HepG2 (cell line): ENCODE measurements around the gene PATL2. TPM values are rescaled to one million over a fixed set of nuclear protein-coding genes. Genes with fewer than 3 reads are reported as not detected.
A peak's percentile ranks its signal among the peaks of the same experiment; 100 is the strongest.

ENCODE experiments used
- ATAC-seq: fragments of 200-7000 bp; cut with Tn5 transposase; 3 replicates; pipeline ENCODE4 v1.9.1; 2020; ENCODE audit warnings: mild to moderate bottlenecking, moderate library complexity
- BruUV-seq: library from RNA; stranded (reverse); fragments of 400-500 nt; replicated peaks from 2 replicates; lab custom pipeline; 2021; lab: Mats Ljungman, UMichigan
- CTCF ChIA-PET: fragments of 300-600 bp; formaldehyde crosslinking; extraction: SDS; loops from one replicate; lab custom pipeline; 2021; ENCODE audit warnings: low total read pairs, inconsistent platforms, low intra/inter-chr PET ratio; lab: Yijun Ruan, JAX
- POLR2A ChIA-PET: fragments of 350-600 bp; sonication (Branson Sonifier 250); formaldehyde crosslinking; loops from one replicate; lab custom pipeline; 2020; ENCODE audit warnings: antibody characterized with exemption, inconsistent platforms; lab: Yijun Ruan, JAX
- DNase-seq: peaks from one replicate; pipeline ENCODE4 v3.0.0-alpha.2; 2015; ENCODE audit warnings: low spot score
- FAIRE-seq: peaks from 3 replicates; lab custom pipeline; 2011; peaks lifted over from hg19 to GRCh38; lab: Jason Lieb, UNC
- H2AFZ ChIP-seq: one replicate; pipeline ENCODE4 v1.6.1; 2011; ENCODE audit warnings: low read length, inconsistent platforms
- H3K27ac ChIP-seq: fragments of 300-600 bp; 3 replicates; pipeline ENCODE4 v1.8.0; 2011; ENCODE audit warnings: mixed run types, mild to moderate bottlenecking, mixed read lengths, low read length, inconsistent platforms; ENCODE audit not compliant: insufficient read depth; ENCODE audit errors: extremely low read length
- H3K27me3 ChIP-seq, 2 experiments: fragments of 200-600 bp in 1 of 2; 2 replicates in 1 of 2; 3 replicates in 1 of 2; pipeline versions ENCODE4 v1.6.0 to v1.8.0; 2011; ENCODE audit warnings: low read length in 2 of 2, mild to moderate bottlenecking in 2 of 2, moderate library complexity in 2 of 2, inconsistent platforms in 1 of 2; ENCODE audit not compliant: insufficient read depth in 2 of 2, control insufficient read depth in 1 of 2
- H3K36me3 ChIP-seq, 2 experiments: fragments of 200-600 bp in 1 of 2; replicated peaks in 1 of 2; 2 replicates in 1 of 2; 3 replicates in 1 of 2; pipeline versions ENCODE4 v1.5.1 to v1.8.0; 2011; ENCODE audit warnings: low read length in 2 of 2, inconsistent platforms in 1 of 2; ENCODE audit not compliant: insufficient read depth in 2 of 2, control insufficient read depth in 1 of 2
- H3K4me1 ChIP-seq: 2 replicates; pipeline ENCODE4 v1.5.1; 2012; ENCODE audit warnings: low read length, inconsistent platforms; ENCODE audit not compliant: insufficient read depth
- H3K4me2 ChIP-seq: 2 replicates; pipeline ENCODE4 v1.6.0; 2011; ENCODE audit warnings: low read depth, low read length, inconsistent platforms
- H3K4me3 ChIP-seq, 3 experiments: fragments of 200-600 bp in 1 of 3; sonication (generic), shearing (Covaris generic) in 1 of 3; replicated peaks in 1 of 3; 2 replicates each; pipeline ENCODE4 v1.5.1; 2011 to 2016; ENCODE audit warnings: low read length in 3 of 3, inconsistent platforms in 2 of 3, low read depth in 2 of 3, mild to moderate bottlenecking in 2 of 3, control low read depth in 1 of 3, mixed read lengths in 1 of 3; ENCODE audit not compliant: insufficient read depth in 1 of 3
- H3K79me2 ChIP-seq: one replicate; pipeline ENCODE4 v1.6.1; 2011; ENCODE audit warnings: low read length, inconsistent platforms; ENCODE audit not compliant: insufficient read depth
- H3K9ac ChIP-seq: 2 replicates; pipeline ENCODE4 v1.6.0; 2011; ENCODE audit warnings: mild to moderate bottlenecking, low read depth, low read length, inconsistent platforms; ENCODE audit not compliant: insufficient read depth
- H3K9me3 ChIP-seq: 2 replicates; pipeline ENCODE4 v1.5.1; 2012; ENCODE audit warnings: mild to moderate bottlenecking, low read length
- H4K20me1 ChIP-seq: 2 replicates; pipeline ENCODE4 v1.6.0; 2011; ENCODE audit warnings: inconsistent platforms, mild to moderate bottlenecking, low read length, moderate library complexity; ENCODE audit not compliant: insufficient read depth
- ASH2L ChIP-seq: fragments of 300-600, 200-600 bp; sonication (generic); IDR thresholded peaks from 2 replicates; pipeline ENCODE4 v1.7.0; 2017; ENCODE audit warnings: low read depth, mild to moderate bottlenecking, moderate library complexity, mixed read lengths, low read length; ENCODE audit not compliant: insufficient read length
- CEBPG ChIP-seq: IDR thresholded peaks from 2 replicates; pipeline ENCODE4 v1.6.1; 2016
- FLYWCH1 ChIP-seq: sonication (generic); formaldehyde crosslinking; IDR thresholded peaks from 2 replicates; pipeline ENCODE4 v1.8.1; 2023; ENCODE audit warnings: mild to moderate bottlenecking, missing genetic modification reagents
- IKZF1 ChIP-seq: fragments of 450-650 bp; IDR thresholded peaks from 2 replicates; pipeline ENCODE4 v1.7.1; 2016
- IRF2 ChIP-seq: IDR thresholded peaks from 2 replicates; pipeline ENCODE4 v1.6.1; 2018; ENCODE audit warnings: missing genetic modification reagents, missing compliant biosample characterization
- JUNB ChIP-seq: sonication (generic); formaldehyde crosslinking; IDR thresholded peaks from 2 replicates; pipeline ENCODE4 v1.8.0; 2022; ENCODE audit warnings: missing genetic modification reagents, mild to moderate bottlenecking, borderline replicate concordance
- KLF16 ChIP-seq, 2 experiments: sonication (generic) in 1 of 2; formaldehyde crosslinking in 1 of 2; IDR thresholded peaks; 2 replicates each; pipeline versions ENCODE4 v1.6.1 to v1.8.0; 2016 to 2023; ENCODE audit warnings: missing genetic modification reagents in 2 of 2, missing compliant biosample characterization in 1 of 2
- NPAS2 ChIP-seq: sonication (generic); formaldehyde crosslinking; IDR thresholded peaks from 2 replicates; pipeline ENCODE4 v1.8.0; 2022; ENCODE audit warnings: mild to moderate bottlenecking, missing genetic modification reagents, borderline replicate concordance
- PREB ChIP-seq: sonication (generic); formaldehyde crosslinking; IDR thresholded peaks from 2 replicates; pipeline ENCODE4 v1.4.0; 2020; ENCODE audit warnings: missing genetic modification reagents
- RBM39 ChIP-seq: fragments of 200-400 bp; formaldehyde crosslinking; IDR thresholded peaks from one replicate; pipeline ENCODE4 v1.6.1; 2018; ENCODE audit warnings: antibody characterized with exemption, mild to moderate bottlenecking, low read depth, low read length; ENCODE audit not compliant: poor library complexity, severe bottlenecking
- SOX6 ChIP-seq, 2 experiments: fragments of 450-650 bp in 1 of 2; sonication (generic) in 1 of 2; formaldehyde crosslinking in 1 of 2; IDR thresholded peaks; 2 replicates each; pipeline versions ENCODE4 v1.4.0 to v1.6.1; 2017 to 2020; ENCODE audit warnings: antibody characterized with exemption in 1 of 2, mild to moderate bottlenecking in 1 of 2, missing genetic modification reagents in 1 of 2
- TBL1XR1 ChIP-seq: fragments of 150-350 bp; IDR thresholded peaks from 2 replicates; pipeline ENCODE4 v1.6.1; 2014; ENCODE audit warnings: borderline replicate concordance, low read length; ENCODE audit not compliant: partially characterized antibody
- U2AF2 ChIP-seq: fragments of 200-400 bp; formaldehyde crosslinking; IDR thresholded peaks from 2 replicates; pipeline ENCODE4 v1.6.1; 2017; ENCODE audit warnings: low read depth, mild to moderate bottlenecking, low read length
- ZMYM4 ChIP-seq: sonication (generic); formaldehyde crosslinking; IDR thresholded peaks from 2 replicates; pipeline ENCODE4 v1.8.1; 2023; ENCODE audit warnings: mild to moderate bottlenecking, missing genetic modification reagents
- ZNF317 ChIP-seq: sonication (generic); formaldehyde crosslinking; IDR thresholded peaks from 2 replicates; pipeline ENCODE4 v1.5.0; 2020; ENCODE audit warnings: mild to moderate bottlenecking, missing genetic modification reagents
- ZNF44 ChIP-seq: sonication (generic); formaldehyde crosslinking; IDR thresholded peaks from 2 replicates; pipeline ENCODE4 v1.5.1; 2020; ENCODE audit warnings: mild to moderate bottlenecking, missing genetic modification reagents
- WGBS: methylation state at CpG from one replicate; pipeline ENCODE4 v1.1.6; 2017; ENCODE audit warnings: low lambda C conversion rate; 5-methylcytosine and 5-hydroxymethylcytosine counted together
- in situ Hi-C: cut with HindIII; loops from 2 replicates; pipeline ENCODE4 v1.10.0; 2017; ENCODE audit warnings: low pct_unique_long_range_greater_than_20kb; ENCODE audit not compliant: extremely low pct_ligation_motif_present
- intact Hi-C: fragments of 100-400 bp; cut with micrococcal nuclease; formaldehyde crosslinking; loops from one replicate; pipeline ENCODE4 v1.10.0; 2022; ENCODE audit not compliant: unreplicated experiment
- polyA plus RNA-seq, 8 experiments: library from polyadenylated mRNA; depleted of rRNA in 3 of 8; stranded (reverse) in 7 of 8; unstranded in 1 of 8; fragments of >200 nt; fragmentation: Illumina TruSeq in 4 of 8; extraction: Trizol in 4 of 8; gene quantifications; 2 replicates each; pipeline versions ENCODE4 v1.2.1 to v1.2.3, GENCODE V29; 2011 to 2016; ENCODE audit warnings: low read depth in 4 of 8, missing spikeins in 1 of 8, mixed read lengths in 1 of 8; ENCODE audit not compliant: insufficient read depth in 1 of 8
- total RNA-seq, 5 experiments: library from RNA; depleted of rRNA; stranded (reverse); fragments of >200 nt; fragmentation: Illumina TruSeq; extraction: Trizol; gene quantifications; 2 replicates each; pipeline ENCODE4 v1.2.3, GENCODE V29; 2016; ENCODE audit warnings: low read depth in 1 of 5

PATL2 gene
- total and polyA plus RNA-seq, 2 of the 13 experiments (the other 11 are each of a cell fraction or from before 2014, with no cell fraction given), result 0.15 to 0.53 TPM

GRCh38 chr15:44734839-44735481, 23.8 kb upstream of the PATL2 start:
- no peak for FAIRE-seq
- ChIA-PET CTCF (no interaction called here), POLR2A (interaction anchor here (1.0 to 4.0 kb wide), 2 partner anchors 23 kb away, joined by 3 to 32 read pairs; partner anchors contain the start of genes B2M and PATL2)
- Histone ChIP-seq H3K9ac (no peak overlapping the region), H3K36me3 (no peaks in the 10 kb centered on the region), H3K4me3 (no peak overlapping the region), H3K4me1 (peaks cover 2% of the 10 kb centered on the region), H3K4me2 (no peak overlapping the region), H3K27ac (no peak overlapping the region), H3K79me2 (no peaks in the 10 kb centered on the region), H4K20me1 (no peaks in the 10 kb centered on the region), H3K9me3 (no peaks in the 10 kb centered on the region), H2AFZ (no peak overlapping the region), H3K27me3 (no peaks in the 10 kb centered on the region)
- 44% methylated on average over 2 of the region's 2 CpGs for WGBS
- DNase-seq, result no peak
- BruUV-seq, result no TSS peak
- ATAC-seq, result no peak
- TF ChIP-seq KLF16 (CRISPR knock-in tag; IDR thresholded peaks at IDR 0.05), result no peak
- intact Hi-C loops, result loop anchor here (5.0 kb wide), 1 partner anchor 153 kb away; no protein-coding TSS in a partner anchor
- in situ Hi-C loops, result loop anchor here (5.0 to 10.0 kb wide), 2 partner anchors 73 to 150 kb away; partner anchors contain the start of gene SPG11

GRCh38 chr15:44729408-44730127, 18.4 kb upstream of the PATL2 start:
- FAIRE-seq, result no peak
- 0 out of 2 replicates have a peak, but pooled peaks have one; percentile 20 for TF ChIP-seq CEBPG (CRISPR knock-in tag)
- TF ChIP-seq PREB (CRISPR knock-in tag), result no peak
- no peak for TF ChIP-seq IRF2 (CRISPR knock-in tag)
- peak; percentile 4; the same call in 1 of the 2 replicates for TF ChIP-seq ZMYM4 (CRISPR knock-in tag)
- no peak for TF ChIP-seq ZNF44
- TF ChIP-seq ZNF317, result 0 out of 2 replicates have a peak, but pooled peaks have one; percentile 26
- TF ChIP-seq RBM39, result no peak
- no peak for TF ChIP-seq SOX6 (IDR thresholded peaks at IDR 0.05)
- TF ChIP-seq SOX6 (CRISPR knock-in tag; IDR thresholded peaks at IDR 0.05), result no peak; the same call in 1 of the 2 replicates
- no peak for TF ChIP-seq IKZF1
- TF ChIP-seq JUNB, result no peak
- no peak for TF ChIP-seq NPAS2 (CRISPR knock-in tag)
- no peak for TF ChIP-seq U2AF2
- TF ChIP-seq ASH2L, result peak; percentile 2
- TF ChIP-seq TBL1XR1, result no peak
- TF ChIP-seq FLYWCH1 (CRISPR knock-in tag), result no peak

More at GRCh38 chr15:44729408-44730127, 18.4 kb upstream of the PATL2 start:
- peak overlapping the region; percentile 45 for H2AFZ ChIP-seq
- POLR2A ChIA-PET, result interaction anchor here (0.6 to 3.8 kb wide), 14 partner anchors 8 to 183 kb away, joined by 3 to 157 read pairs (median 8); partner anchors contain the start of genes B2M, PATL2 and SPG11
- no peaks in the 10 kb centered on the region for H3K27me3 ChIP-seq
- WGBS, result 9% methylated on average over 21 of the region's 21 CpGs
- BruUV-seq, result TSS peak; percentile 76
- H3K27ac ChIP-seq, result peak overlapping the region; percentile 82
- in situ Hi-C loops, result loop anchor here (10.0 kb wide), 1 partner anchor 145 kb away; no protein-coding TSS in a partner anchor
- H4K20me1 ChIP-seq, result no peaks in the 10 kb centered on the region
- CTCF ChIA-PET, result no interaction called here
- intact Hi-C loops, result loop anchor here (2.0 to 5.0 kb wide), 3 partner anchors 19 to 183 kb away; partner anchors contain the start of genes B2M, PATL2 and SPG11
- no peaks in the 10 kb centered on the region for H3K9me3 ChIP-seq
- peak overlapping the region; percentile 87 for H3K4me2 ChIP-seq
- ATAC-seq (peak; percentile 30), DNase-seq (no peak)
- no peaks in the 10 kb centered on the region for H3K79me2 ChIP-seq
- H3K36me3 ChIP-seq, result no peaks in the 10 kb centered on the region
- peaks cover 40% of the 10 kb centered on the region for H3K4me1 ChIP-seq
- H3K4me3 ChIP-seq, result peak overlapping the region; percentile 68 to 98 (median 85)
- peak overlapping the region; percentile 82 for H3K9ac ChIP-seq
